ENCODE results near the gene PHLPP1.

GRCh38 chr18:62683935-62684334 lies 31.4 kb upstream of the PHLPP1 start:
- TF ChIP-seq, protein P1, sequence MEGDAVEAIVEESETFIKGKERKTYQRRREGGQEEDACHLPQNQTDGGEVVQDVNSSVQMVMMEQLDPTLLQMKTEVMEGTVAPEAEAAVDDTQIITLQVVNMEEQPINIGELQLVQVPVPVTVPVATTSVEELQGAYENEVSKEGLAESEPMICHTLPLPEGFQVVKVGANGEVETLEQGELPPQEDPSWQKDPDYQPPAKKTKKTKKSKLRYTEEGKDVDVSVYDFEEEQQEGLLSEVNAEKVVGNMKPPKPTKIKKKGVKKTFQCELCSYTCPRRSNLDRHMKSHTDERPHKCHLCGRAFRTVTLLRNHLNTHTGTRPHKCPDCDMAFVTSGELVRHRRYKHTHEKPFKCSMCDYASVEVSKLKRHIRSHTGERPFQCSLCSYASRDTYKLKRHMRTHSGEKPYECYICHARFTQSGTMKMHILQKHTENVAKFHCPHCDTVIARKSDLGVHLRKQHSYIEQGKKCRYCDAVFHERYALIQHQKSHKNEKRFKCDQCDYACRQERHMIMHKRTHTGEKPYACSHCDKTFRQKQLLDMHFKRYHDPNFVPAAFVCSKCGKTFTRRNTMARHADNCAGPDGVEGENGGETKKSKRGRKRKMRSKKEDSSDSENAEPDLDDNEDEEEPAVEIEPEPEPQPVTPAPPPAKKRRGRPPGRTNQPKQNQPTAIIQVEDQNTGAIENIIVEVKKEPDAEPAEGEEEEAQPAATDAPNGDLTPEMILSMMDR (IDR thresholded peaks at IDR 0.05; ENCODE audit: insufficient read depth, low read depth, low read length), result no peak
- no peak for TF ChIP-seq EZH2 (IDR thresholded peaks at IDR 0.05; ENCODE audit: insufficient read depth, low read length)

Data from astrocyte (in vitro differentiated cells and primary cell).